T-helper 1 cell treated with Interleukin-12 subunit alpha and Interleukin-12 subunit beta and Interleukin-4 antibody, amounts not matched to agents 30 μg/mL and 1 μg/mL, for 36 hours (primary cell): ENCODE data around the gene PLEKHH1.
"Not testable (repeated sequence)": the region's sequence is repeated elsewhere in the genome, so short reads cannot be mapped to it uniquely, and the experiment has no call there.

Experiments used
- H3K27ac Mint-ChIP-seq: one replicate; pipeline ENCODE4 v1.8.0; 2021; ENCODE audit warnings: mild to moderate bottlenecking, mixed read lengths
- H3K27me3 Mint-ChIP-seq: one replicate; pipeline ENCODE4 v1.8.0; 2021; ENCODE audit warnings: low read depth, mixed read lengths
- H3K36me3 Mint-ChIP-seq: one replicate; pipeline ENCODE4 v1.8.0; 2021; ENCODE audit warnings: low read depth, mixed read lengths
- H3K4me1 Mint-ChIP-seq: one replicate; pipeline ENCODE4 v1.8.0; 2021; ENCODE audit warnings: low read depth, mixed read lengths
- H3K4me3 Mint-ChIP-seq: one replicate; pipeline ENCODE4 v1.8.0; 2021; ENCODE audit warnings: mild to moderate bottlenecking, moderate library complexity, mixed read lengths
- H3K9me3 Mint-ChIP-seq: one replicate; pipeline ENCODE4 v1.8.0; 2021; ENCODE audit warnings: mixed read lengths

PLEKHH1 gene

DNA sequence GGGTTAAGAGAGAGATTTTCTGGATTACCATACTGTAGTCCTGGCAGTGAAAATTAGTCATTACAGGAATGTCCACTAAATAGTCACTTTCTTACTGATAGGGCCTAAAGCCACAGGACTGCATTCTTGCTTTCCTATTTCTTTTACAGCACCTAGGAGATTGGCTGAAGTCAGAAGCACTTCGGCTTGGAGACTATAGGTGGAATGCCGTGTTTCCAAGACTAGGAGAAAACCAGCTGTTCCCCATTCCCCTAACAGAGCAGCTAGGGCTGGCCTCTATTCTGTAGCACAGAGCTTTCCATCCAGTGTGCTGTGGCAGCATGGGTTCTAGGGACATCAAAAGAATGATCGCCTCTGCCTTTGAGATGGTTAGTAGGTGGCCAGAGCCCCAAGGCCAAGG is 51.9 kb downstream of the PLEKHH1 start:
- no peaks in the 10 kb centered on the region for H3K9me3 Mint-ChIP-seq
- H3K4me1 Mint-ChIP-seq = peaks cover 3% of the 10 kb centered on the region
- H3K27me3 Mint-ChIP-seq = no peaks in the 10 kb centered on the region
- H3K4me3 Mint-ChIP-seq = no peak overlapping the region
- peaks cover 3% of the 10 kb centered on the region for H3K36me3 Mint-ChIP-seq
- no peak overlapping the region for H3K27ac Mint-ChIP-seq

DNA sequence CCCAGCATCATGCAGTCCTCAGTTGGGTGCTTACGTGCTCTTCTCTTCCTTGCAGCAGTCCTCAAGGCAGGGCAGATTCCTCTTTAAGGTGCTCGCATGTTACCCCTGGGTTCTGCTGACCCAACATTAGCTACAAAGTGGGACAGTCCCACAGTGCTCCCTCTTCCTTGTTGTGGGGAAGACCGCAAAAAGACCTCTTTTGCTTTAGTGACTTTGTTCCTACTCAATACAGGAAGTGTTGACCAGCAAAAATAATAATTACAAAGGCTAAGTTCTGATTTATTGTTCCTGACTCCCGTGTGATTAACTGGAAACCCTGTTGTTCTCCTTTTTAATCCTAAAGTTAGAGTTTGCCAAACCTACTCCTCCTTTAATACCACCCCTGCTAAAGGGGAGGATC is 53.3 kb downstream of the PLEKHH1 start:
- Mint-ChIP-seq H3K27ac (no peak overlapping the region), H3K9me3 (no peaks in the 10 kb centered on the region), H3K36me3 (peaks cover 3% of the 10 kb centered on the region), H3K4me1 (peaks cover 1% of the 10 kb centered on the region), H3K4me3 (no peak overlapping the region), H3K27me3 (no peaks in the 10 kb centered on the region)

DNA sequence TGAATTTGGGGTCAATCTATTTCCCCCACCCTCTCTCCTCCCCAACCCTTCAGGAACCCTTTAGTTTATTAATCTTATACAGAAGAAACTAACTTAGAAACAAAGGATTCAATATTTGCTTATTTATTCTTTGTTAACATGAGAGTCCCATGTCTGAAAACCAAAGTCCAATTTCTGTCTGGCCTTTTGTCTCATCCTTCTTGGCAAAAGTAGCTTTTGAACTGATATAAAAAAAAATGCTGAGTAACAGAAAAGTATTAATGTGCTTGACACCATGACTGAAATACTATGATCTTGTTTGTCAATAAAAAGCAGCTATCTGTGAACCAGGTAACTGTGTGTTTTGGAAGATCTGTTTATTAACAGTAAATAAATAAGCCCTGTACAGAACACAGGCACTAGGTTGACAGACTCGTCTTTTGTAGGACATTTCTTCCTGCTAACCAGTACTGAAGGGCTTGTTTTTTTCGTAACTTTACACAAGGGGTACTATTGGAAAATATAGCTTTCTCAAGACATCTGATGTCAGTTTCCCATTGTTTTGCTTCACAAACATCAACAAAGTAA is 56.2 kb downstream of the PLEKHH1 start:
- Mint-ChIP-seq H3K4me3 (no peak overlapping the region), H3K27me3 (no peaks in the 10 kb centered on the region), H3K4me1 (no peaks in the 10 kb centered on the region), H3K9me3 (no peaks in the 10 kb centered on the region), H3K36me3 (peaks cover 3% of the 10 kb centered on the region), H3K27ac (no peak overlapping the region)

DNA sequence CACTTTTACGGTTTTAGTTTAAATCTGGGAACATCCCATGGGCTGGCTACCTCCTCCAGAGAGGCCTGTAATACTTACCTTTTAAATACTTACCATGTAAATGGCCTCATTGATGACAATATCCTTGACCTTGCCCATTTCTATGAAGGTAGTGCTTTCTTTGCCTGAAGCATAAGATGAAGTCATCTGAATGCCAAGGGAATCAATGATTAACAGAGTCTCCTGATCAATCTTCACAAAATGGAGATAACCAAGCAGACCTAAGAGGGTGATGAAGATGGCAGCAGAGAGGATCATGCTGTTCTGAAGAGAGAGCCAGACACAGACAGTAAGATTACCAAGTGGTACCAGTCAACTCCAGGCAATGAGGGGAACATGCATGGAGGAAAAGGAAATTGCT is 60.6 kb downstream of the PLEKHH1 start:
- H3K4me3 Mint-ChIP-seq, H3K9me3 Mint-ChIP-seq, H3K27ac Mint-ChIP-seq, H3K36me3 Mint-ChIP-seq, H3K27me3 Mint-ChIP-seq: not testable (repeated sequence)
- peaks cover 13% of the 10 kb centered on the region for H3K4me1 Mint-ChIP-seq

DNA sequence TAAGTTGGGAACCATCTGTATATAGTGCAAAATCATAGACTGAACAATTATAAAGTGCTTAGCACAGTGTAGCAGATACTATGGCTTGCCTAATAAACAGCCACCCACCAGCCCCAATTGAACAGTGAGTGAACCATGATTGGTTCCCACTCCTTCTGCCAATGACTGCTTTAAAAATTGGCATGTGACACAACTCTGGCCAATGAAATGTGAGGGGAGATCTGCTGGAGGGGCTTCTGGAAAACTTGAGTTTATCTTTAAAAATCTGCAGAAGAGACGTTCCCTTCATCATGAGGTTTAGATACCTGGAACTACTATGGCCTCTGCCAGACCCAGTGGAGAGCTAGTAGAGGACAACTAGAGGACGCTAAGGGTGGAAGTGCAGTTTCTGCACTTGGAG is 62.3 kb downstream of the PLEKHH1 start:
- Mint-ChIP-seq H3K4me1 (peaks cover 26% of the 10 kb centered on the region), H3K4me3 (no peak overlapping the region), H3K27ac (no peak overlapping the region), H3K36me3 (peaks cover 10% of the 10 kb centered on the region), H3K27me3 (no peaks in the 10 kb centered on the region), H3K9me3 (no peaks in the 10 kb centered on the region)

DNA sequence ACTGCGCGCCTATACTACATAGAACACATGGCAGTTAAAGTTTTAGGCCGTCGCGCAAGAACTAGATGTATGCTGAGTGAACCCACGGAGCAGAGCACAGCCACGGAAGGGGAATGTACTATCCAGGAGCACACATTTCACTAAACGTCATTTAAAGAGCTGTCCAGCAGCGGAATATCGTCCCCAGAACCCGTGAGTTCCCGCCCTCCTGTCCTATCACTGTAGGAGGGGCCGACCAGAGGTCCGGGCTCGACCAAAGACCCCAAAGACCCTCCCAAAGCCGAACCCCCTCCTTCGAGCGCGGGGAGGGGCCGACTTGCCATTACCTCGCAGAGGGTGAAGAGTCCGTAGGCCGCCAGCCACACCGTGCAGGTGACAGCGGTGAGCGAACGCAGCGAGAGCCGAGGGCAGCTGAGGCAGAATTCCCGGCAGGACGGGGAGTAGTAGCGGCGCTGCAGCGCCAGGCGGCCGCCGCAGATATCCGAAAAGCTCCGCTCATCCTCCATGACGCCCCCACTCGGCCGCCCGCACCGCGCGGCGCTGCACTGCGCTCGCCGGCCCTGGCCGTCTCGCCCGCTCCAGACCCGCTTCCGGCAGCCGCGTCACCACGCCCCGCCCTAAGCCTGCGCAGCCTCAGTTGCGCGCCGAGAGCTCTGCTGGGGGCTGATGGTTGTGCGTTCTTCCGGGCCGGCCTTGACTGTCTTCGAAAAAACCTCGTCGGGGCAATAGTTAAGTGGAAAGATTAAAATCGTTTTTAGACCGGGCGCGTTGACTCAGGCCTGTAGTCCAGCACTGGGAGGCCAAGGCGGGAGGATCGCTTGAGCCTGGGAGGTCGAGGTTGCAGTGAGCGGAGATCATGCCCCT is 66.8 kb downstream of the PLEKHH1 start, which contains the start of gene PIGH:
TSS of gene PIGH (minus strand) at position 571 of the 864 bp plus-strand sequence. CDS start at position 506, 65 bp downstream.
- Mint-ChIP-seq H3K9me3 (no peaks in the 10 kb centered on the region), H3K4me1 (peaks cover 30% of the 10 kb centered on the region), H3K4me3 (peak within 1 kb of the TSS; percentile 90), H3K27me3 (peaks cover 14% of the 10 kb centered on the region), H3K36me3 (peaks cover 10% of the 10 kb centered on the region), H3K27ac (peak within 1 kb of the TSS; percentile 95)

DNA sequence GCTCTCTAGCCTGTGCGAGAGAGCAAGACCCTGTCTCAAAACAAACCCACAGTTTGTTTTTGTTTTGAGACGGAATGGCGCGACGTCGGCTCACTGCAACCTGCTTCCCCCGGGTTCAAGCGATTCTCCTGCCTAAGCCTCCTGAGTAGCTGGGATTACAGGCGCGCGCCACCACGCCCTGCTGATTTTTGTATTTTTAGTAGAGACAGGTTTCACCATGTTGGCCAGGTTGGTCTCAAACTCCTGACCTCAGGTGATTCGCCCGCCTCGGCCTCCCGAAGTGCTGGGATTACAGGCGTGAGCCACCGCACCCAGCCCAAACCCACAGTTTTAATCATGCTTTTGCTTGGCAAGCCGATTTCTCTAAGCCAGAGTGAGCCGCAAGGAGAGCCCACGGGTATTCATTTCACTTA is 67.5 kb downstream of the PLEKHH1 start:
- Mint-ChIP-seq H3K4me3 (peak overlapping the region; percentile 90), H3K27ac (peak overlapping the region; percentile 95), H3K4me1 (peaks cover 25% of the 10 kb centered on the region)

DNA sequence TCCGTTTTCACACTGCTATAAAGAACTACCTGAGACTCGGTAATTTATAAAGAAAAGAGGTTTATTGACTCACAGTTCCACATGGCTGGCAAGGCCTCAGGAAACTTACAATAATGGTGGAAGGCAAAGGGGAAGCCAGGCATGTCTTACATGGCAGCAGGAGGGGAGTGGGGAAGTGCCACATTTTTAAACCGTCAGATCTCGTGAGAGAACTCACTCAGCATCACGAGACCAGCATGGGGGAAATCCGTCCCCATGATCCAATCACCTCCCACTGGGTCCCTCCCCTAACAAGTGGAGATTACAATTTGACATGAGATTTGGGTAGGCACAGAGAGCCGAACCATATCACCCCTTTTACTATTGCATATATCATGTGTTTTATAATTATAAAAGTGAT is 69.0 kb downstream of the PLEKHH1 start:
- H3K27ac Mint-ChIP-seq = no peak overlapping the region
- peaks cover 5% of the 10 kb centered on the region for H3K36me3 Mint-ChIP-seq
- H3K9me3 Mint-ChIP-seq = no peaks in the 10 kb centered on the region
- H3K4me3 Mint-ChIP-seq = no peak overlapping the region
- peaks cover 20% of the 10 kb centered on the region for H3K27me3 Mint-ChIP-seq
- peaks cover 24% of the 10 kb centered on the region for H3K4me1 Mint-ChIP-seq

More for the DNA sequence above, 67.5 kb downstream of the PLEKHH1 start:
- not testable (repeated sequence) for H3K36me3 Mint-ChIP-seq, H3K9me3 Mint-ChIP-seq
- peaks cover 14% of the 10 kb centered on the region for H3K27me3 Mint-ChIP-seq

DNA sequence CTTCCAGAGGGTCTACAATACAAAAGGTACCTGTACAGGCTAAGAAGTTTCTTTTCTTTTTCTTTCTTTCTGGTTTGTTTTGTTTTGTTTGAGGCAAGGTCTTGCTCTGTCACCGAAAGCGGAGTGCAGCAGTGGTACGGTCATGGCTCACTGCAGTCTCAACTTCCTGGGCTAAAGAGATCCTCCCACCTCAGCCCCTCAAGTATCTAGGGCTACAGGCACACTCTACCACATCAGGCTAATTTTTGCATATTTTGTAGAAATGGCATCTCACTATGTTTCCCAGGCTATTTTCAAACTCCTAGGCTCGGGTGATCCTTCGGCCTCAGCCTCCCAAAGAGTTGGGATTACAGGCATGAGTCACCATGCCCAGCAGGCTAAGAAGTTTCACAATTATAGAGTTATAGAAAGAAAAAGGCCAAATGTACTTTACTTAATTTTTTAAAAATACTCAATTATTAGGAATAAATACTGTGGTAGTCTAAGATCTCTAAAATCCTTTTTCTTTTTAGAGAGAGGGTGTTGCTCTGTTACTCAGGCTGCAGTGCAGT is 70.0 kb downstream of the PLEKHH1 start:
- Mint-ChIP-seq H3K27ac (no peak overlapping the region), H3K4me1 (peaks cover 22% of the 10 kb centered on the region), H3K36me3 (peaks cover 5% of the 10 kb centered on the region), H3K4me3 (no peak overlapping the region), H3K27me3 (peaks cover 20% of the 10 kb centered on the region), H3K9me3 (no peaks in the 10 kb centered on the region)

DNA sequence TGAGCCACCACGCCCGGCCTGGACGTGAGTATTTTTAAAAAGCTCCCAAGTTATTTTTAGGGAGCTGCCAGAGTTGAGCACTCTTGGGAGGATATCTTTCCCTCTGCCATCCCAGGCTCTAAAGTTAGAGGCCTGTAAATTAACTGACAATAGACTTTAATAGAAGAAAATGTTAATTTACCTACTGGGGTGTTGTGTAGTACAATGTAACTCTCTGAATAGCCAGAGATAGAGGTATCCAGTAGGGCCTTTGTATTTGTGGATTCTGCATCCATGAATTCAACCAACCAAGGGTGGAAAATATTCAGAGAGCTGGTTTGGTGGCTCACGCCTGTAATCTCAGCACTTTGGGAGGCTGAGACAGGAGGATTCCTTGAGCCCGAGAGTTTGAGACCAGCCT is 74.6 kb downstream of the PLEKHH1 start:
- Mint-ChIP-seq H3K9me3 (no peaks in the 10 kb centered on the region), H3K27ac (no peak overlapping the region), H3K27me3 (peaks cover 18% of the 10 kb centered on the region), H3K4me3 (no peak overlapping the region), H3K4me1 (no peaks in the 10 kb centered on the region), H3K36me3 (no peaks in the 10 kb centered on the region)

DNA sequence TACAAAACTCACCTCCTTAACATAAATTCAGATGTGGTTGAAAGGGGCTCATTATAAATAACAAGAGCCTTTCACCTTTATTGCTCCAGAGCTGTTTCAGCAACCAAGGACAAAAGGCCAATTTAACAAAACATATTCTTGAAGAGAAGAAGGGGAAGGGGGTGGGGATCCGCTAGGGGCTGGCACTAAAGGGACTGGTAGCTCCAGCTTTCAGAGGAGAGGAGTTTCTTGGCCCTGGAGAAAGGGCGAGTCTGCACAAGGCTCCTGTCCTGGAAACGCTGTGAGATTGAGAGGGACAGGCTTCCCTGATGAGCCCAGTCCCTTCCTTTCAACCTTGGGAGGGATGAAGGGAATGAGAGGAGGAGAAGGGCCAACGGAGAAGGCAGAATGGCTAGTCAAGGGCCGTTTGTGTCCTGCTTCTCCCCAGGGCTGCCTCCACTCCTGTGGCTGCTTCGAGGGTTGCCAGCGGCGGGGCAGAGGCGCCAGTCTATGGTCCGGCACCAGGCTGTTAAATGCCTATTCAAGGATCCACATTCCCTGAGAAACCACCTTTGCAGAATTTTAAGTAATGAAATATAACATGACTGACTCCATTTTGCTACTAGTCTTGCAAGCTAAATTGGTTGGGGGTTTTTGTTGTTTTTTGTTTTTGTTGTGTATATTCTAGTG is 76.7 kb downstream of the PLEKHH1 start:
- Mint-ChIP-seq H3K36me3 (no peaks in the 10 kb centered on the region), H3K27ac (no peak overlapping the region), H3K4me1 (no peaks in the 10 kb centered on the region), H3K9me3 (no peaks in the 10 kb centered on the region), H3K4me3 (no peak overlapping the region), H3K27me3 (peaks cover 13% of the 10 kb centered on the region)

DNA sequence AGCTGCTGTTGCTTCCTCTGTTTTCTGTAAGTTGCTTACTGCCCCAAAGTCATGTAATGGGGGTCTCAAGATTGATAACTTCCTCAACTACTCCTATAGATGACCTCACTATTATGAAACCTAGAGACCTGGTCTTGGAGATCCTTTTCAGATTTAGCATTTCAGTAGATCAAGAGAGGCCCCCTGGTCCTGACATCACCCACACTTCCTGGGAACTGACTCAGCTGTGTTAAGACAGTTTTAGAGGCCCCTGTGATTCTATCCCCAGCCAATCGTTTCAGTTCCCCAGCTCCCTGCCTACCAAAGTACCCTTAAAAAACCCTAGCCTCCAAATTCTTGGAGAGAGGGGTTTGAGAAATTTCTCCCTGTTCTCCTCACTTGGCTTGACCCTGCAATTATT is 77.4 kb downstream of the PLEKHH1 start:
- Mint-ChIP-seq H3K36me3 (no peaks in the 10 kb centered on the region), H3K27ac (no peak overlapping the region), H3K9me3 (no peaks in the 10 kb centered on the region), H3K4me1 (no peaks in the 10 kb centered on the region), H3K27me3 (peaks cover 19% of the 10 kb centered on the region), H3K4me3 (no peak overlapping the region)

DNA sequence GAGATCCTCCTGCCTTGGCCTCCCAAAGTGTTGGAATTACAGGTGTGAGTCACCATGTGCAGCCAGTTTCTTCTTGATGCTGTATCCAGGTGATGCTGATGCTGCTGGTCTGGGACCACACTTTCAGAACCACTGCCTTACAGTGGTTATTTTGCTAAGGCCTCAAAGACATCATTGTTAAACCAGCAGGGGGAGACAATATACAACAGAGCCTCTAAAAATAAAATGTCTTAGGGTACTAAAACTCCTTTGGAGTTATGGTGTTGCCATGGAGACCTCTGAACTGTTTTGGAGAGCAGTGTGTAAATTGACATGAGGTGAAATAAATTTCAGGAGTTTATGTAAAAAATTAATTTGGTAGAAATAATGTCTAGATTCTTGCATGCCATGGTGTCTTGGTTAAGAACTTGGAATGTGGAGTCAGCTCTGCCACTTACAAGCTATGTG is 85.5 kb downstream of the PLEKHH1 start:
- H3K27me3 Mint-ChIP-seq = peaks cover 19% of the 10 kb centered on the region
- H3K9me3 Mint-ChIP-seq = no peaks in the 10 kb centered on the region
- no peaks in the 10 kb centered on the region for H3K36me3 Mint-ChIP-seq
- peak overlapping the region; percentile 83 for H3K27ac Mint-ChIP-seq
- peak overlapping the region; percentile 77 for H3K4me3 Mint-ChIP-seq
- peaks cover 28% of the 10 kb centered on the region for H3K4me1 Mint-ChIP-seq

DNA sequence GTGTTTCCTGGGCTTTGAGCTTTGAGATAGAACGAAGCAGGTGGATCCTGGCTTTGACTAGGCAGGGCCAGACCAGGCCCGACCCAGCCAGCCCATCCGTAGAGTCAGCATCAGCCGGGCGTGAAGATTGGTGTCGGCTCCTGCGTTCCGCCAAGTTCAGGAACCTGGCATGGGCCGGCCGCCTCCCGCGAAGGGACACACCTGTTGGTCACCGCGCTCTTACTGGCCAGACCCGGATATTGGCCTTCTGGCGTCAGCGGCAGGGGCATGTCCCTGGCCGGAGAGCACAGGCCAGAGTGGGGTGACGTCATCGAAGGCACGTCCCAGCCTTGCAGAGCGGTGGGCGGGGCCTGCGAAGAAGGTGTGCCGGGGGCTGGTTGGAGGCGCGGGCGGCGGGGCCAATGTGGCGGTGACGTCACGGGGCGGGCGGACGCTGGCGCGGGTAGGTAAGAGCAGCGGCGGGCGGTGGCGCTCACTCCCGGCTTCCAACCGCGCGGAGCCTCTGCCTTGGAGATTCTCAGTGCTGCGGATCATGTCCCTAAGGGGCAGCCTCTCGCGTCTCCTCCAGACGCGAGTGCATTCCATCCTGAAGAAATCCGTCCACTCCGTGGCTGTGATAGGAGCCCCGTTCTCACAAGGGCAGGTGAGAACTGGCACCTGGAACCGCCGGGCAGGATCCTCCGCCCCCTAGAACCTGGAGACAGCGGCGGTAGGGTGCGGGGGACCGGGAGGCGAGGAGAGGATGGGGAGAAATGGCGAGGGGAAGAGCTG is 86.5 kb downstream of the PLEKHH1 start, which contains the start of gene ARG2:
TSS of gene ARG2 (plus strand) at position 475 of the 771 bp plus-strand sequence. CDS start at position 533, 58 bp downstream.
- H3K36me3 Mint-ChIP-seq = no peaks in the 10 kb centered on the region
- H3K4me1 Mint-ChIP-seq = peaks cover 28% of the 10 kb centered on the region
- peaks cover 17% of the 10 kb centered on the region for H3K27me3 Mint-ChIP-seq
- H3K27ac Mint-ChIP-seq = peak within 1 kb of the TSS; percentile 83
- no peaks in the 10 kb centered on the region for H3K9me3 Mint-ChIP-seq
- peak within 1 kb of the TSS; percentile 85 for H3K4me3 Mint-ChIP-seq
